GM18498 (cell line): ENCODE measurements around the gene SSBP4.

Experiments used
- ATAC-seq: cut with Tn5 transposase; IDR thresholded peaks from one replicate; pipeline ENCODE4 v1.9.1; 2021; ENCODE audit warnings: mild to moderate bottlenecking, moderate library complexity; ENCODE audit not compliant: unreplicated experiment

Gene SSBP4

GRCh38 chr19:18441804-18442788 lies 22.9 kb downstream of the SSBP4 start:
- ATAC-seq: no peak

- no peak for ATAC-seq
Observed at GRCh38 chr19:18442941-18443340, 23.7 kb downstream of the SSBP4 start.

DNA sequence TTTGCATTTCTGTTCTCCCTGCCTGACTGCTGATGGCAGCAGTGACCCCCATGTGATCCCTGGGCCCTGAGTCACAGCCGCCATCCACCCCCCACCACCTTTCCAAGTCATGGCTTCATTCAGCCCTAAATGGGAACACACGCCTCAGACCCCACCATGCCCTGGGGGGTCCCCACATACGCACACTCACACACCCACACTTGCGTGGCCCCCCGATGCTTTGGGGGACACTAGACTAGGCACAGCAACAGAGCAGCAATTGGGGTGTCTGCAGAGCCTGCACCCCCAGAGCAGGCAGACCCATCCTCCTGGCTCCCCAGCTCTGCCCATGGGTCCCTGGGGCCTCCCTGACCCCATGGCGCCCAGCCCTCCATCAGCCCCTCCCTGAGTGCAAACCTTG lies 24.2 kb downstream of the SSBP4 start:
- ATAC-seq: no peak

DNA sequence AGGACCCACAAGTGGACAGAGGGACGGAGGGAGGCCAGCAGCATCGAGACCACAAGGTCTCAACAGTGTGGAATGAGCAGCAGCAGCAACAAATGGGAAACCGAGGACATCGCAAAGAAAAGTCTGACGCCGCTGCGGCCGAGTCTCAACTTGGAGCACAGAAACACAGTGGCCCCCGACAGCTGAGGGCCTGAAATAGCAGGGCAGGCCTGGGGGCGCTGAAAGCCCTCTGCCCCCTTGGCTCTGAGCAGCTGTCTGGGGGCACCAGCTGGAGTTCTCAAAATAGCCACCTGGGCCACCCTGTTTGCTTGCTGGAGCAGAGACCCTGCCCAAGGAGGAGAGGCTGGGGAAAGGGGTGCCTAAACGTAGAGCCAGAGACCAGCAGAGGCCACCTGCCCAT lies 24.6 kb downstream of the SSBP4 start:
- ATAC-seq: no peak

GRCh38 chr19:18444513-18444912 lies 25.3 kb downstream of the SSBP4 start:
- ATAC-seq: no peak

- ATAC-seq: no peak
Observed at GRCh38 chr19:18445262-18445948, 26.2 kb downstream of the SSBP4 start.

- no peak for ATAC-seq
Observed at GRCh38 chr19:18446145-18446810, 27.1 kb downstream of the SSBP4 start.

GRCh38 chr19:18446811-18447359 lies 27.7 kb downstream of the SSBP4 start:
- ATAC-seq: no peak

DNA sequence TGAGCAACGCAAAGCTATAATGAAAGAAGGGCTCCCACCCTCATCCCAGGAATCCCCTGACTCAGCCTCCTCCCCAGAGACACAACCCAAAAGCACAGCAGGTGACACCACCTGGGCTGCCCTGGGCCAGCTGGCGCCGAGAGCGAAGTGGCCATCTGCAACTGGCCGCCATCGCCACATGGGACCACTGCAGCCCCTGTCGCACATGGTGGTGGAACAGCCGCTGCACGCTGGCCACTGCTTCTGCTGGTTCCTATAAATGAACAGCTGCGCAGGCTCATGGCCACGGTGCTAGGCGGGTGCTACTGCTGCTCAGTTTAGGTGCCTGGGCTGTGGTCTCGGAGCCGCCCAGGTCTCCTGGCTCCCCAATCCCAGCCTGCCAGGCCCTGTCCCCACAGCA lies 30.4 kb downstream of the SSBP4 start:
- no peak for ATAC-seq

- ATAC-seq: no peak
Observed at GRCh38 chr19:18450021-18450930, 31.1 kb downstream of the SSBP4 start.

- ATAC-seq: no peak
Observed at GRCh38 chr19:18450931-18451836, 32.0 kb downstream of the SSBP4 start.

- no peak for ATAC-seq
Observed at GRCh38 chr19:18452386-18452785, 33.2 kb downstream of the SSBP4 start.

DNA sequence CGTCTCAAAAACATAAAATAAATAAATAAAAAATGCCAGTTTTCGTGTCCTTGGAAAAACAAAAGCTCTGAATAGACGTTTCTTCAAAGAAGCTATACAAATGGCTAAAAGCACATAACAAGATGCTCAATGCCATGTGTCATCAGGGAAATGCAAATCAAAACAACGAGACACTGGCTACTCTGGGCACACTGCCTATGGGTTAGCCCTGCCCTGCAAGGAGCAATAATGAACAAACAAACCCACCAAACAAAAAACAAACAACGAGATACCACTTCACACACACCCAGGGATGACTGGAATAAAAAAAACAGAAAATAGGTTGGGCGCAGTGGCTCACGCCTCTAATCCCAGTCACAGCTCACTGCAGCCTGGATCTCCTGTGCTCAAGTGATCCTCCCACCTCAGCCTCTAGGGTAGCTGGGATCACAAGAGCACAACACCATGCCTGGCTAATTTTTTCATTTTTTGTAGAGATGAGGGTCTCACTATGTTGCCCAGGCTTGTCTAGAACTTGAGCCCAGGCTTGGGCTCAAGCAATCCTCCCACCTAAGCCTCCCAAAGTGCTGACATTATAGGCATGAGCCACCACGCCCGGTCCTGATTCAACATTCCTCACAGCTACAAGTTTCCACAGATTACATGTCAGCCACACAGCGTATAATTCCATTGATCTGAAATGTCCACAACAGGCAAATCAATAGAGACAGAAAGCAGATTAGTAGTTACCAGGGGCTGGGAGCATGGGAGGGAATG lies 34.2 kb downstream of the SSBP4 start:
- ATAC-seq: no peak

DNA sequence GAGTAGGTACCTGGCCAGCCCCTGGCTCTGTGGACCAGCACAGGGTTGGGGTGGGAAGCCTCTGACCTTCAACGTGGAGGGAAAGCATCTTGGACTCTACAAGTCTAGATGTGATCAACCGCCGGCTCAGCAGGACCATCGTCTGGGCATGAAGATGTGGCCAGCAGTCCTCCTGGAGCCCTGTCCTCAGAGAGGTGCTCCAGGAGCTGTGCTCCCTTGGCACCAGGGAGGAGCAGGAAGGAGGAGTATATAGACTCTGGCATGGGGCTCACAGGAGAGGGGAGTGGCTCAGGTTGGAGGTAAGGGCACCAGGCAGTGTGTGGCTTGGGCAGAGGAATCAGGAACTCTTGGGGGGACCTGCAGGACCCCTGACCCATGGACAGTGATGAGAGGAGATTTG lies 37.1 kb downstream of the SSBP4 start:
- no peak for ATAC-seq

GRCh38 chr19:18456974-18457373 lies 37.8 kb downstream of the SSBP4 start:
- no peak for ATAC-seq

- ATAC-seq: no peak
Observed at GRCh38 chr19:18457483-18458331, 38.5 kb downstream of the SSBP4 start.

- ATAC-seq: no peak
Observed at GRCh38 chr19:18460900-18461299, 41.7 kb downstream of the SSBP4 start.

GRCh38 chr19:18461471-18461870 lies 42.3 kb downstream of the SSBP4 start:
- ATAC-seq: no peak
